ENCODE results near the gene DDX41. TPM values are rescaled to one million over a fixed set of nuclear protein-coding genes. Genes with fewer than 3 reads are reported as not detected.

DDX41 gene
- total RNA-seq, 1 experiment from 2014 or later, result 135 TPM

GRCh38 chr5:177492841-177493240 lies 23.9 kb downstream of the DDX41 start:
- no TSS peak for BruUV-seq (replicated peaks)
- H3K27ac Mint-ChIP-seq (ENCODE audit: low read depth, unreplicated experiment), result peak overlapping the region; percentile 49
- ChIA-PET CTCF (interaction anchor here (0.9 to 4.6 kb wide), 9 partner anchors 9 to 89 kb away, joined by 3 to 25 read pairs (median 8); no protein-coding TSS in a partner anchor), POLR2A (interaction anchor here (0.5 to 3.9 kb wide), 6 partner anchors 9 to 90 kb away, joined by 3 to 15 read pairs (median 4); no protein-coding TSS in a partner anchor)
- no peaks in the 10 kb centered on the region for H3K9me3 Mint-ChIP-seq (ENCODE audit: unreplicated experiment)
- intact Hi-C loops (cut with micrococcal nuclease), result no loop called here
- H3K4me3 Mint-ChIP-seq (ENCODE audit: unreplicated experiment), result no peak overlapping the region
- no peak for TF ChIP-seq CTCF (IDR thresholded peaks at IDR 0.05; ENCODE audit: unreplicated experiment)
- no peak for DNase-seq (ENCODE audit: unreplicated experiment)
- peaks cover 29% of the 10 kb centered on the region for H3K36me3 Mint-ChIP-seq (ENCODE audit: insufficient read depth, unreplicated experiment)
- peaks cover 38% of the 10 kb centered on the region for H3K4me1 Mint-ChIP-seq (ENCODE audit: insufficient read depth, unreplicated experiment)
- no peaks in the 10 kb centered on the region for H3K27me3 Mint-ChIP-seq (ENCODE audit: insufficient read depth, unreplicated experiment)

GRCh38 chr5:177491983-177492746 lies 24.6 kb downstream of the DDX41 start:
- TF ChIP-seq CTCF (IDR thresholded peaks at IDR 0.05; ENCODE audit: unreplicated experiment), result no peak
- POLR2A ChIA-PET, result interaction anchor here (0.5 to 1.7 kb wide), 5 partner anchors 9 to 72 kb away, joined by 3 to 4 read pairs (median 4); no protein-coding TSS in a partner anchor
- peak overlapping the region; percentile 49 for H3K27ac Mint-ChIP-seq (ENCODE audit: low read depth, unreplicated experiment)
- no peak for DNase-seq (ENCODE audit: unreplicated experiment)
- peaks cover 36% of the 10 kb centered on the region for H3K4me1 Mint-ChIP-seq (ENCODE audit: insufficient read depth, unreplicated experiment)
- no peaks in the 10 kb centered on the region for H3K27me3 Mint-ChIP-seq (ENCODE audit: insufficient read depth, unreplicated experiment)
- CTCF ChIA-PET, result interaction anchor here (0.5 to 4.6 kb wide), 10 partner anchors 9 to 89 kb away, joined by 3 to 25 read pairs (median 6); no protein-coding TSS in a partner anchor
- intact Hi-C loops (cut with micrococcal nuclease), result no loop called here
- no peaks in the 10 kb centered on the region for H3K9me3 Mint-ChIP-seq (ENCODE audit: unreplicated experiment)
- peaks cover 33% of the 10 kb centered on the region for H3K36me3 Mint-ChIP-seq (ENCODE audit: insufficient read depth, unreplicated experiment)
- BruUV-seq (replicated peaks), result no TSS peak
- no peak overlapping the region for H3K4me3 Mint-ChIP-seq (ENCODE audit: unreplicated experiment)

GRCh38 chr5:177491429-177491945 lies 25.3 kb downstream of the DDX41 start:
- DNase-seq (ENCODE audit: unreplicated experiment), result peak; percentile 70
- TF ChIP-seq CTCF (IDR thresholded peaks at IDR 0.05; ENCODE audit: unreplicated experiment), result peak; percentile 98
- intact Hi-C loops (cut with micrococcal nuclease), result no loop called here
- Mint-ChIP-seq H3K9me3 (ENCODE audit: unreplicated experiment) (no peaks in the 10 kb centered on the region), H3K4me3 (ENCODE audit: unreplicated experiment) (no peak overlapping the region), H3K36me3 (ENCODE audit: insufficient read depth, unreplicated experiment) (peaks cover 37% of the 10 kb centered on the region), H3K27me3 (ENCODE audit: insufficient read depth, unreplicated experiment) (no peaks in the 10 kb centered on the region), H3K27ac (ENCODE audit: low read depth, unreplicated experiment) (no peak overlapping the region), H3K4me1 (ENCODE audit: insufficient read depth, unreplicated experiment) (peaks cover 36% of the 10 kb centered on the region)
- BruUV-seq (replicated peaks), result no TSS peak
- ChIA-PET POLR2A (interaction anchor here (1.1 kb wide), 1 partner anchor 10 kb away, joined by 3 read pairs; no protein-coding TSS in a partner anchor), CTCF (interaction anchor here (0.6 to 4.1 kb wide), 2 partner anchors 10 to 441 kb away, joined by 3 to 24 read pairs; no protein-coding TSS in a partner anchor)

GRCh38 chr5:177490992-177491391 lies 25.8 kb downstream of the DDX41 start:
- TF ChIP-seq CTCF (IDR thresholded peaks at IDR 0.05; ENCODE audit: unreplicated experiment), result no peak
- DNase-seq (ENCODE audit: unreplicated experiment), result no peak
- H3K27ac Mint-ChIP-seq (ENCODE audit: low read depth, unreplicated experiment), result no peak overlapping the region
- H3K4me1 Mint-ChIP-seq (ENCODE audit: insufficient read depth, unreplicated experiment), result peaks cover 31% of the 10 kb centered on the region
- no peaks in the 10 kb centered on the region for H3K9me3 Mint-ChIP-seq (ENCODE audit: unreplicated experiment)
- no peak overlapping the region for H3K4me3 Mint-ChIP-seq (ENCODE audit: unreplicated experiment)
- ChIA-PET POLR2A (no interaction called here), CTCF (interaction anchor here (0.6 to 4.1 kb wide), 3 partner anchors 10 to 441 kb away, joined by 3 to 24 read pairs (median 3); no protein-coding TSS in a partner anchor)
- H3K36me3 Mint-ChIP-seq (ENCODE audit: insufficient read depth, unreplicated experiment), result peaks cover 37% of the 10 kb centered on the region
- intact Hi-C loops (cut with micrococcal nuclease), result no loop called here
- no TSS peak for BruUV-seq (replicated peaks)
- no peaks in the 10 kb centered on the region for H3K27me3 Mint-ChIP-seq (ENCODE audit: insufficient read depth, unreplicated experiment)
